C4-2B (cell line): Measurements from ENCODE around the gene PCYOX1L.

Source experiments
- CTCF ChIP-seq: fragments of 450-650 bp; conservative IDR thresholded peaks from 2 replicates; pipeline ENCODE4 v1.5.1; 2017; ENCODE audit warnings: mild to moderate bottlenecking
- ZFX ChIP-seq: fragments of 450-650 bp; IDR thresholded peaks from 2 replicates; pipeline ENCODE4 v1.6.1; 2017

GRCh38 chr5:149344151-149344550 is 13.7 kb upstream of the PCYOX1L start:
- no peak for TF ChIP-seq CTCF
- TF ChIP-seq ZFX, result no peak
